GM18907 (cell line): ENCODE results near the gene TTC39C.

Experiments
- ATAC-seq: cut with Tn5 transposase; IDR thresholded peaks from one replicate; pipeline ENCODE4 v1.9.1; 2021; ENCODE audit warnings: mild to moderate bottlenecking, moderate library complexity; ENCODE audit not compliant: unreplicated experiment

TTC39C gene

DNA sequence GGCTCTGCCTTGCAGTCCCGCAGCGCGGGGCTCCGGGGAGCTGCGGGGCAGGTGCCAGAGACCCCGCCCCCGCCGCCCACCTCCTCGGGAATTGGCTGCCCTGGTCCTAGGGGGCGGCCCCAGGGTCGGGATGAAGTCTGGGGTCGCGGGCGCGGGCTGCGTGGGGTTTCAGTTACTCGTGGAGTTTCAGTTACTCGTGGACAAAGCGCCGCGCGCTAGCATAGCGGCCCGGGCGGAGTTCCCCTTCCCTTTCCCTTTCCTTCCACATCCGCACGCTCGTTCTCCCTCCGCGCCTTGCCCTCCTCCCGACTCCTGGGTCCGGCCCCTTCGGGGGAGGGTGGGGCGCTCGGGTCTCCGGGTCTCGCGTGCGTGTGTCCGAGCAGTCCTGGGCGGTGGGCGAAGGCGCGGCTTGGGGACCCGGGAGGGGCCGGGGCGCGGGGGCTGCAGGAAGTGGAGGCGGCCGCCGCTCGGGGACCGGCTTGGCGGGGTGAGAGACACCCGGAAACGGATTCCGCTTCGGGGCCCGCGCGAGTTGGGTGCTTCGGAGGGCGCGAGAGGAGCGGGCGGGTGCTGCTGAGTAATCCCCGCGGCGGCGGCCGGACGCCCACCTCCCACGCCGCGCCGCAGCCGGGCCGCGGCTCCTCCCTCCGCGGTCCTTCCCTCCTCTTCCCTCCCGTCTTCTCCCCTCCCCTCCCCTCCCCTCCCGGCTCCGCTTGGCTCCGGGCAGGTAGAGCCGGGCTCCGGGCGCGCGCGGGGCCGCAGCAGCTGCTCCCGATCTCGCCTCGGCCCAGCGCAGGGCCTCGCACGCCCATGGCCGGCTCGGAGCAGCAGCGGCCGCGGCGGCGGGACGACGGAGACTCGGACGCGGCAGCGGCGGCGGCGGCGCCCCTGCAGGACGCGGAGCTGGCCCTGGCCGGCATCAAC lies at the start of gene TTC39C:
TTC39C (plus strand) TSS at position 693 of the 924 bp plus-strand sequence; CDS start at position 811, 118 bp downstream.
- ATAC-seq = peak; percentile 47

GRCh38 chr18:23966909-23967308 lies 47.6 kb upstream of the TTC39C start:
- no peak for ATAC-seq

DNA sequence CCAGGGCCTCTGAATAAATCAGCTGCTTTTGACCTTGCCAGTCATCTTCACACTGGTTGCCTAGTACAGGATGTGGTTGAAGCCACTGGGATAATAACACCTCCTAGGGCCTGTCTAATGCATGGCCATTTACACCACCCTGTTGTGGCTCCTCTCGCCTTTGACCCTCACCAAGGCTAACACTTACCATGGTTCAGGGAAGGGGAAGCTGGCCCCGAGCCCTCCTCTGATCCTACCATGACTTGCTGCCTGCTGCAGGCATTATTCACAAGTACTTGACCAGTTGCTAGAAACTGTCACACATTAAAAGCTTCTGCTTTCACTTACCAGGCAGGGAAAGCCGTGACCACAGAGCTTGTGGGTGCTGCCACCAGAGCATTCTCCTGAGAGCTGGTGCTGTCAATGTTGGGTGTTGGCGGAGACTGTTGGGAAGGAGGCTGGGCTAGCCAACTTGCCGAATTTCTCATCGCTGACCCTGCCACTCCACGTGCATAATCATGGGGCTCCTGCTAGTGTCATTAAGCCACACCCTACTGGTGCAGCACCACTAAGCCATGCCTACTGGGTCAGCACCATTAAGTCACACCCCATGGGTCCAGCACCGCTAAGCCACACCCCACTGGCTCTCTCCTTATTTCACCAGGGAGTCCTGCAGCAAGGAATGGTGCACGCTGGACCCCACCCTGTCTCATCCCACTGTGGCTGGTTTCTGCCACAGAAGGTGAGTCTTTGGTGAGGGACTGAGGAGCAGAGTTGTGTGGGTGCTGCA lies 47.0 kb upstream of the TTC39C start:
- peak; percentile 83 for ATAC-seq

- no peak for ATAC-seq
These were observed 45.6 kb upstream of the TTC39C start for GRCh38 chr18:23968638-23969604.

GRCh38 chr18:23969664-23970063 lies 44.9 kb upstream of the TTC39C start:
- no peak for ATAC-seq

DNA sequence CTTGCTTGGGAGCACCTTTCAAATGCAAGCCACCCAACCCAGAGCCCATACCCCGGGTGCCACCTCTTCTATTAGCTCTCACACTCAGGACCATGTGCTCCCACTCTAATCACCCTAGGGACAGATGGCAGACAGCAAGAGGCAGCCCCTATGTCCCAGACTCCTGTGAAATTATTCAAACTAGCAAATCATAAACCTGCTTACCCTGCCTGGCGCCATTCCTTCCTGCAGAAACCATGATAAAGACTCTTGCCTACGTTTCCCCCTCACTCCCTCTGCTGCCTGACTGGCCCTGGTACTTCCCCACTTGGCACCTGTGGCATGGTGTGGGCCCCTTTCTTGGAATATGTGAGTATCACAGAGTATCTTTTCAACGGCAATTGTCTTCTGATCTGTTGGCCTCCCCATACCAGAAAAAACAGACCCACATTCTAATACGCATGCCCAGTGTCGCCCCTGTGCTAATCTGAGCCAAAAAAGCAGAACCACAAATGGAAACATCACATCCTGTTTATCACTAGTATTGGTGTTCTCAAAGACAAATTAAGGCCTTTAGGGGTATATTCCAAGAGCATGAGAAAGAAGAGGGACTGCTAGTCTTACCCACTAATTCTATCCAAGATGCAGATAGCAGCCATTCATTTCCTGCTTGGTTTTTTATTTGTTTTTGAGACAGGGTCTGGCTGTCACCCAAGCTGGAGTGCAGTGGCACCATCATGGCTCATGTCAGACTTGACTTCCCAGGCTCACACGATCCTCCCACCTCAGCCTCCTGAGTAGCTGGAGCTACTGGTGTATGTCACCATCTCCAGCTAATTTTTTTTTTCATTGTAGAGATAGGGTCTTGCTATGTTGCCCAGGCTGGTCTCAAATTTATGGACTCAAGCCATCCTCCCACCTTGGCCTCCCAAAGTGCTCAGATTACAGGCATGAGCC lies 44.1 kb upstream of the TTC39C start:
- ATAC-seq = no peak

DNA sequence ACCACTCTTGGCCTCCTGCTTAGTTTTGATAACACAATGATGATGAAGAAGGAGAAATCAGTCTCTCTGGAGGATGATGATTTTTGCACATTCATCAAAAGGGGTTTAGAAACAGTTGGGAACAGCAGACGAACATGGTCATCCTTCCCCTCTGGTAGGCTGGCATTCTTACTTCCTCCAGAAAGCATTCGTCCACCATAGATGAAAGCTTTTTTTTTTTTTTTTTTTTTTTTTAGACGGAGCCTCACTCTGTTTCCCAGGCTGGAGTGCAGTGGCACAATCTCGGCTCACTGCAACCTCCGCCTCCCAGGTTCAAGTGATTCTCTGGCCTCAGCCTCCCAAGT lies 43.5 kb upstream of the TTC39C start:
- ATAC-seq = no peak

DNA sequence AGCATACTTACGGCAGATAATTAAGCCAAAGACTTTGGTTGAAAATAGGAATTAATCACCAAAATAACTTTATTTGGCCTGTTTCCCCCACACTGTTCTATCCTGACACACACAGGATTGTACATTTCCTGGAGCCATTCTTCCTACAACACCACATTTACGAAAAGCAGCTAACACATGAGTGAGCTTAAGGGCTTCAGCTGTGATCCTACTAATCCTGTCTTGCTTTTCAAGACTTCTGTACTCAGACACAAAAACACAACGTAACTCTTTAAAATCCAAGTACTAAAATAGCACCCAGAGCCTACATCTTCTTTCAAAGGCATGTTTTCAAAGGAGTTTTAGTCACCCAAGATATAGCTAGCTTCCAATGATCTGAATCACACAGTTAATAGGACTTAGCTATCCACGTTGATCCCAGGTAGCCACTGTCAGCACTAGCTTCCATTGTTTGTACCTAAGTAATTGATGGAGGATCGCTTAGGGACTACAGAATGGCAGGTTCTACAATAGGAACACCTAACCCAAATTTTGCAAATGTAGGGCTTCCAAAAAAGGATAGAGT lies 42.8 kb upstream of the TTC39C start:
- ATAC-seq = no peak

GRCh38 chr18:23972453-23972852 lies 42.1 kb upstream of the TTC39C start:
- ATAC-seq = peak; percentile 47

GRCh38 chr18:23977103-23977502 lies 37.5 kb upstream of the TTC39C start:
- ATAC-seq = no peak

GRCh38 chr18:23977719-23978483 lies 36.7 kb upstream of the TTC39C start:
- no peak for ATAC-seq

- ATAC-seq = peak; percentile 88
These were observed 33.1 kb upstream of the TTC39C start for GRCh38 chr18:23981369-23981980.

- ATAC-seq = no peak
These were observed 32.1 kb upstream of the TTC39C start for GRCh38 chr18:23982155-23983079.

GRCh38 chr18:23983112-23983511 lies 31.4 kb upstream of the TTC39C start:
- no peak for ATAC-seq

DNA sequence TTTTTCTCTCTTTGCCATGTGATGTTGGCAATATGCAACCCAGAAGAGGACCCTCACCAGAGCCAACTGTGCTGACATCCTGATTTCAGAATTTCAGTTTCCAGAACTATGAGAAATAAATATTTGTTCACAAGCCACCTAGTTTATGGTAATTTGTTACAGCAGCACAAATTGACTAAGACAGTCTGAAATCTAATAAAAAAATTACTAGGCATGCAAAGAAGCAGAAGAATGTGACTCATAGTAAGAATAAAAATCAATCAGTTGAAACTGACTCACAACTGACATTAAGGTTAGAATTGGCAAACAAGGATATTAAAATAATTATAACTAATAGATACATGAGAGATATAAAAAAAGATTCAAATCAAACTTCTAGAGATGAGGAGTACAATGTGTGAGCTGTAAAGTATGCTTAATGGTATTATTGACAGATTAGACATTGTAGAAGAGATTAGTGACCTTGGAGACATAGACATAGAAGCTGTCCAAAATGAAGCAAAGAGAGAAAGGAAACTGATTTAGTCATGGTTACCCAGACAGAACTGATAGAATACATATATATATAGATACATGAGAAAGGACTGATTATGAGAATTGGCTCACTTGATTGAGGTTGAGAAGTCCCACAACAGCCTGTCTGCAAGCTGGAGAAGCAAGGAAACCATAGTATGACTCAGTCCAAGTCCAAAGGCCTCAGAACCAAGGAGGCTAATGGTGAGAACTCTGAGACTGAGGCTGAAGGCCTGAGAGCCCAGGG lies 27.8 kb upstream of the TTC39C start:
- no peak for ATAC-seq
